Mucosa of gallbladder (tissue), 1 donor: ENCODE data around the gene PGS1. TPM values are rescaled to one million over a fixed set of nuclear protein-coding genes. Genes with fewer than 3 reads are reported as not detected.

Experiments
- DNase-seq: peaks from one replicate; pipeline ENCODE4 v3.0.0-alpha.2; 2020; ENCODE audit warnings: low spot score
- total RNA-seq: library from RNA; stranded (reverse); gene quantifications from one replicate; pipeline ENCODE4 v1.2.1, GENCODE V29; 2021
- donor health status: DM: no; HTN: no; CAD: no.

Gene PGS1
- total RNA-seq, 1 donor from 2014 or later = 40.4 TPM

DNA sequence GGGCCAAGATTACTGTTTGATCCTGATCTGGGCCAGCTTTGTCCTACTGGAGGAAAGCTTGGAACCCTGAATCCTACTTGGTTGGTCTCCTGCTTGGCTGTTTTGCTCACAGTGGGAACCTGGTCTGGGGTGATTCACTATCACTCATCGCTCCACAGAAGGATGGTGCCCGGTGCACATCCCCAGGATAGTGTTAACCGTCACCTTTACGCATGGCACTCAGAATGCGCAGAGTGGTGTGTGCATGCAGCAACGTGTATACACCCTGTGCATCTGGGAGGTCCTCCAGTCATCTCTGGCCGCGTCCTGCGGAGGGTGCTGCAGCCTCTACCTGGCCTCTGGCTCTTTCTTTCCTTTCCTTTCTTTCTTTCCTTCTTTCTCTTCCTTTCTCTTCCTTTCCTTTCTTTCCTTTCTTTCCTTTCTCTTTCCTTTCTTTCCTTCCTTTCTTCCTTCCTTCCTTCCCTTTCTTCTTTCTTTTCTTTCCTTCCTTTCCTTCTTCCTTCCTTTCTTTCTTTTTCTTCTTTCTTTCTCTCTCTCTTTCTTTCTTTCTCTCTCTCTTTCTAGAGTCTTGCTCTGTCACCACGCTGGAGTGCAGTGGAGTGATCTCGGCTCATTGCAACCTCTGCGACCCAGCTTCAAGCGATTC lies 31.7 kb upstream of the PGS1 start:
- no peak for DNase-seq

DNA sequence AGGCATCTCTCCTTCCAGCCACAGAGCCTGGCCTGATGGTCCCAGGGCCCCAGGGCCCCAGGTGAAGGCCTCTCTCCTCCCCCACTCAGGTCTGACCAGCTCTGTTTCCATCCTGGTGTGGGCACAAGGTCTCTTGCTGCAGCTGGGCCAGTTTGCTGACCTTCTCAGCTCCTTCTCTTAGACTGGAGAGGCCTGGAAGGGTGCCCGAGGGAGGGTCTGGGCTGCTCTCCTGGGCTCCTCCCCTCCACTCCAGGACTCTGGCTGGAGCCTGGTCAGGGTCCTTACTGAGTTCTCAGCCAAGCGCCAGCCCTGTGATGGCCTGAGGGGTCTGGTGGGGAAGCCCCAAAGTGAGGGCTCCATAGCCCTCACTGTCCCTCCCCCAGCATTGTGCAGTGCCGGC lies 31.0 kb upstream of the PGS1 start:
- DNase-seq = no peak

DNA sequence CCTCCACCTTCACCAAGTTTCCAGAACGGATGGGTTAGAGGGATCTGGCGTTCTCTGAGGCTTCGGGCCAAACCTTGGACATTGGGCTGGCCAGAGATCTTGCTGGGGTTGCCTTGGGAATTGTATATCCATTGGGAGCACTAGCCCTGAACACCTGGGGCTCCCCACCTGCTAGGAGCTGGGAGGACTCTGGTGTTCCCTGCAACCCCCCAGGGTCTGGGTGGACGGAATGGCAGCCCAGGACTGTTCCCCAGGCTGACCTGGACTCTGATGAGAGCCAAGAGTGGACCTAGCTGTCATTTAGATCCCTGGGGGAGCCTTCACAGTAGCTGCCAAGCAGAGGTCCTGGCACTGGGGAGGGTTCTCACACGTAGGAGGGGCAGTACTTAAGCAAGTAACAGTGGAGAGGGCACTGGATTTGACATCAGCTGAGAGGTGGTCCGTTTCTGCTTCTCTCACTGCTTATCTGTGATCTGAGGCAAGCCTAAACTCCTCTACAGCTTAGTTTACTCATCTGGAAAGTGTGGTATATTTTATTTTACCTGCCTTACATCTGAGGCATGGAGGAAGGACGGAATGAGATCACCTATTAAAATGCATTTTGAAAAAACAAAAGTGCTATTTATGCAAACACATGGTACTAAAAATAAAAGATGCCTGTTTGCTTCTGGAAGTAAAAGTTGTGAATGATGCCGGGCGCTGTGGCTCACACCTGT lies 30.2 kb upstream of the PGS1 start:
- DNase-seq = no peak

DNA sequence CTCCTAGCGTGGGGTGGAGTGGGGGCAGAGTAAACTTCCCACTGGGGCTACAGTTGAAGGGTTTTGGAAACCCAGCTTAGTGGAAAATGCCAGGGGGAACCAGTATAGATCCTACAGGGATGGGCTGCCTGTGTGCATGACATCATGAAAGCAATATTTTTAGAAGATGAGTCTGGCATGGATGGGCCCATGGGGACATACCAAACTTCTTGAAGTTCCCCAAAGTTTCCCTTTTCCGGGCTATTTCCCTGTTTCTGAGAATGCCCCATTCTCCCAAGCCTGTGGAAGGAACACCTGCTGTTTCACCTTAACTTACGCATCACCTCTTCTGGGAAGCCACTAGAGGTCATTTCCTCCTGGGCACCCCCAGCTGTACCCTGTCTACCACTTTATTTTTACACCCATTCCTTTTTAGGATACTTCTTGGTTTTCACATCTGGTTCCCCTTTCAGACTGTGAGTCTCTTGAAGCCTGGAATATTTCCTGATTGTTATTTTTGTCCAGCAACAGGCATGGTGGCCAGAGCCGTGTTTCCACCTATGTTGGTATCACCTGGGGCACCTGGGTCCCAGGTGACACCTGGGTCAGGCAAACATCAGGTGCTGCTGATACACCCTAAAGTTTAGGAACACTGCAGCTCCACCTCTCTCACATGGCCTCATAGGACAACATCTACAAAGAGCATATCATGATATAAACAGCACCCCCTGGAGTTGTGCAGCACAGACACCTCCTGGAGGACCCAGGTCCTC lies 28.4 kb upstream of the PGS1 start:
- DNase-seq = no peak

DNA sequence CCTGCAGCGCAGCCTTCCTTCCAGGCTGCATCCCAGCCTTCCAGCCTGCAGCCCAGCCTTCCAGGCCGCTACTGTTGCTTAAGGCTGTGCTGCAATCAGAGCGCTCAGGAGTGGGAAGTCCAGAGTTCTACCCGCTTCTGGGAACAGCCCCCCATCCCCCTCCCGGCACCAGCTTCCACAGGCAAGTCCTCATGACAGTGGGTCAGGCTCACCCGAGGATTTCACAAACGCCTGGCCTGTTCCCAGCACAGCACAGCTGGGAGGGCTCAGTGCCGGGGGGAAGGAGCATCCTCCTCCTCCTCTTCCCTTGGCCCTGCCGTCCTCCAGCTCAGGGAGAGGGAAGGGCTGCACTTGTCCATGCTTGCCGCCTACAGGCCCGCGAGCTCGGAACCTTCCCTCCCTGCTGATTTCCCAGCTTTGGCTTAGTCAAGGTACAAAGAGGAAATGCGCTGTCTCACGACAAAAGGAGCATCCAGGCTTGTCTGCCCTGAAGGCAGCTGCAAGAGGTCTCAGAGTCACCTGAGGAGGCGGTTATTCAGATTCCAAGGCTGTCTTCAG lies 26.9 kb upstream of the PGS1 start:
- peak; percentile 92 for DNase-seq

DNA sequence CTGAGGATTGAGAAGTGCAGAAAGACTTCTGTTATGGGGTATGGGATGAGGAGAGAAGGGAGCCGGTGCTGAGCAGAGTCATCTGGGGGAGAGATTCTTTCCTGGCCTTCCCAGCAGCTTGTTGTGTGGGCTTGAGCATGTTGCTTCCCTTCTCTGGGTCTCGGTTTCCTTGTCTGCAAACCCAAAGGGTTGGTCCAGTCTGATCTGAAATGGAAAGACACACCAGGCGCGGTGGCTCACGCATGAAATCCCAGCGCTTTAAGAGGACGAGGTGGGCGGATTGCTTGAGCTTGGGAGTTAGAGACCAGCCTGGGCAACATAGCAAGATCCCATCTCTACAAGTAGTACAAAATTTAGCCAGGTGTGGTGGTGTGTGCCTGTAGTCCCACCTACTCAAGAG lies 24.6 kb upstream of the PGS1 start:
- DNase-seq = no peak

DNA sequence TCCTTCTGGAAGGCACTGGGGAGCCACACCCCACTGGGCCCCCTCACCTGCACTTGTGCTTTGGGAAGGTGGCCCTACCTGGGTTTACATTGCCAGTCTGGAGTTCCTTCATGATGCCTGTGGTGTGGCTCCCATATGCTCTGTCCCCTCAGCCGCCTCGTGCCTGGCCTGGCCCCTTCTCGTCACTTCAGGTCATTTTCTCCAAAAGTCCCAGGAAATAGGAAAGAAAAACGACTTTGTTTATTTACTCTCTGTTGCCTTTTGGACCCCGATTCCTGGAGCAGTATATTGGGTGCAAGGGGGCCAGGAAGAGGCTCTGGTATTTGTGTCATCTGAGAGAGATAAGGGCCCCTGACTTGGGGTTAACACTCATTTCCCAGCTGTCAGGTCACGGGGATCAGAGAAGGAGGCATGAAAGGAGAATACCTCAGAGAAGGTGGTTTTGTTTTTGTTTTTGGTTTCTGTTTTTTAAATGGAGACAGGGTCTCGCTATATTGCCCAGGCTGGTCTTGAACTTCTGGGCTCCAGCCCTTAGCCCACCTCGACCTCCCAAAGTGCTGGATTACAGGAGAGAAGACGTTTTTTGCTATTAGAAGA lies 23.3 kb upstream of the PGS1 start:
- no peak for DNase-seq

DNA sequence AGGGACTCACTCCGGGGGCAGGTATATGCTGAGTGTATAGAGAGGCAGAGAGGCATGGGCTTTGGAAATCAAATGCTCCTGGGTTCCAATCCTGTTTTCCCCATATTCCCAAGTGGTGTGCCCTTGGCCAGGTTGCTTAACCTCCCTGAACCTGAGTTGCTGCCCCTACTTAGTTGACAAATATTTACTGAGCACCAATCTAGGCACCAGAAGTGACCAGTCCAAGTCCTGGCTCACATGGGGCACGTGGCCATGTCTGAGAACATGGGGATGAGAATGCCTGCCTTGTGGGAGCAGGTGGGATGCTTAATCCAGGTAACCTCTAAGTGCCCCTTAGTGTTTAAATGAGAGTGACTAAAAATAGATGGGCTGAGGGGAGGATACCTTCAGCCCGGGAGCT lies 22.7 kb upstream of the PGS1 start:
- no peak for DNase-seq

DNA sequence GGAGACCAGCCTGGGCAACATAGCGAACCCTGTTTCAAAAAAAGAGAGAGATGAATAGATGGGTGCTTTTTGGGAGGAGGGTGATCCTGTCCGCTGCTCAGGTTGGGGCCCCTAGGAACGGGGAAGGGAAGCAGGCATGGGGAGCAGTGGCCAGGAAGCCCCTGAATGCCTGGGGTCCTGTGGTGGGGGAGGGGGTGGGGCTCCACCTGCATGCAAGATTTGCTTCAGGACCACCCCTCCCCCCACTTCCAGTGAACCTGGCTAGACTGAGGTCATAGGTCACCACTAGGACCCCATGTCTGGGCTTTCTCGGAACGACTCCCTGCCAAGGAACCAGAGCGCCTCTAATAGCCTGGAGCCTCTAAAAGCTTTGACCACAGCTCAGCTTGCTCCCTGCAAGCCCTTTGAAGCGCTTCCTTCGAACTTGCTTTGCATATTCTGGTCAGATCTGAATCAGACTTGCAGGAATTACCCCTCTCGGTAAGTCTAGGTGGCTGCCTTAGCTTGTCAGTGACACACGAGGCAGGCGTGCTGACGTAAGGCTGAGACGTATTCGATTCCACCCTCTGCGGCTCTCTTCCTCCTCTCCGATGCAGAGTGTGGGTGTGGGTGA lies 22.2 kb upstream of the PGS1 start:
- DNase-seq = peak; percentile 53

DNA sequence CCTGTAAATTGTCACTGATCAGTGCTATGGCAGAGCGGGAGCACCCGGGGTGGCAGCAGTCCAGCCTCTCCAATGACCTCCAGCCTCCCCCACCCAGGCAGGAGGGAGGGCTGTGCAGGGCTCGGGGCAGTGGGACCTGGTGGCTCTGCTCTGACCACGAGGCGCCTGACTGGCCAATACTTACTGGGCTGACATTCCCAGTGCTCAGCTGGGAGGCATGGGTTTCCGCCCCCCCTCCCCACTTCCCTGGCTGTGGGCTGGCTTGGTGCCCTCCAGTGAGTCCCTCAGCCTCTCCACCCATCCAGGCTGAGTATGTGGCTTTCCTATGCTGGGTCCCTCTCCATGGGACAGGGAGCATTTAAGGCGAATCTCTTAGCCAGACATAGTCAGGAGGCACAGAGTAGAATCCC lies 21.3 kb upstream of the PGS1 start:
- no peak for DNase-seq

DNA sequence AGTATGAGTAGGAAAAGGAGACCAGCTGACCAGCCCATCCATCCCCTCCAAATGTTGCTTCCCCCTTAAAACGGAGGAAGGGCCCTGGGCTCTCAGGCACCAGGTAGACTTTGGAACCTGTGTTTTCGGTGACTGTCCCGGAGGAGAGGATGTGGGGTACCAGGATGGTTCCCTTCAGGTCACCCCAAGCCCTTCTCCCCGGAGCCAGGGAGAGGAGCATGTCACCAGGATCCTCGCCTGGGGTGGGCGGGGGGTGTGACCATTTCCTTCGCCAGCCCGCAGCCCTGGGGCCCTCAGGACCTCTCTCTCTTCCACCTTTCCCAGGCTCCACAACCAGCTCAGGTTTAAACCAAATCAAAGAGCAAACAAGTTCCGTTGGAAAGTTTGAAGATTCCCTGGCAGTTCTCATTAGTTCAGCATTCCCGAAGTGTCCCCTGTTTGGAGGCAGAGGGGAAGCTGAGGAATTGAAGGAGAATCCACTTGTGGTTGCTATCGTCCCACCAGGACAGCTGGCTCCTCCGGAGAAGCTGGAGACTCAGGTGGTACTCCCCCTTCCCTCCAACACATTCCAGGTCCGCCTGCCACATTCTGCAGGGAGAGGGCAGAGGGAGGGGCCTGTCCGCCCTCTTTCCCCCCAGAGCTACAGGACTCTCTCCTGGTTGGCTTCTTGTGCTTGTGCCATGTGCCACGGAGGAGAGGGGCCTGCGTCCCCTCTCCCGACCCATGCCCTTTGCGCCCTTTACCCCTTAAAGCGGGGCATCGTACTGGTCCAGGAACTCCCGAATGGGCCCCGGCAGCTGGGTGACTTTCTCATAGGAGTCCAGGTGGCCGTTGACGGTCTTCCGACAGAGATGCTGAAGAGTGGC lies 20.5 kb upstream of the PGS1 start:
- no peak for DNase-seq

DNA sequence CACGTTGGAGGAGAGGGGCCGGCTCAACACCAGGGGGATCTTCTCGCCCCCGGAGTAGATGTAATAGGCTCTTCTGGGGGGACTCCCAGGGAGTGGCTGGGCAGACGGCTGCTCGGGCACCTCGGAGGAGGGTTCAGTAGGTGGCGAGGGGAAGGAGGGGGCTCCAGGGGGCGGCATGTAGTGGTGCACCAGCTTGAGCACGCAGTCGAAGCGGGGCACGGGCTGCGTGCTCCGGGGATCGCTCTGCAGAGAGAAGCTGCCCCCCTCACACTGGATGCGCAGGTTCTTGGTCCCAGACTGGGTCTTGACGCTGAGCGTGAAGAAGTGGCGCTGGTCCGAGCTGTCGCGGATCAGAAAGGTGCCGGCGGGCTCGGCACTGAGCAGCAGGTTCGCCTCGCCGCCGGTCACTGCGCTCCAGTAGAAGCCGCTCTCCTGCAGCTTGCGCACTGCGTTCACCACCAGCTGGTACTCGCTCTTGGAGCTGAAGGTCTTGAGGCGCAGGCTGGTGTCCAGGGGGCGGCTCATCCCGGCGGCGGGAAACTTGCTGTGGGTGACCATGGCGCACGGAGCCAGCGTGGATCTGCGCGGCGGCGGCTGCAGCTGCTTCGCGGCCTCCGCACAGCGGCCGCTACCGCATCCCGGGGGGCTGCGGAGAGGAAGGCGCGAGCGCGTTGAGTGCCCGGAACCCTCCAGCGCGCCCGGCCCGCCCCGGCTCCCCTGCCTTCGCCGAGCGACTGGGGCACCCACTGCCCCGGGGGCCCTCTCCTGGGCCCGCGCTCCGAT lies 19.7 kb upstream of the PGS1 start:
- DNase-seq = no peak

DNA sequence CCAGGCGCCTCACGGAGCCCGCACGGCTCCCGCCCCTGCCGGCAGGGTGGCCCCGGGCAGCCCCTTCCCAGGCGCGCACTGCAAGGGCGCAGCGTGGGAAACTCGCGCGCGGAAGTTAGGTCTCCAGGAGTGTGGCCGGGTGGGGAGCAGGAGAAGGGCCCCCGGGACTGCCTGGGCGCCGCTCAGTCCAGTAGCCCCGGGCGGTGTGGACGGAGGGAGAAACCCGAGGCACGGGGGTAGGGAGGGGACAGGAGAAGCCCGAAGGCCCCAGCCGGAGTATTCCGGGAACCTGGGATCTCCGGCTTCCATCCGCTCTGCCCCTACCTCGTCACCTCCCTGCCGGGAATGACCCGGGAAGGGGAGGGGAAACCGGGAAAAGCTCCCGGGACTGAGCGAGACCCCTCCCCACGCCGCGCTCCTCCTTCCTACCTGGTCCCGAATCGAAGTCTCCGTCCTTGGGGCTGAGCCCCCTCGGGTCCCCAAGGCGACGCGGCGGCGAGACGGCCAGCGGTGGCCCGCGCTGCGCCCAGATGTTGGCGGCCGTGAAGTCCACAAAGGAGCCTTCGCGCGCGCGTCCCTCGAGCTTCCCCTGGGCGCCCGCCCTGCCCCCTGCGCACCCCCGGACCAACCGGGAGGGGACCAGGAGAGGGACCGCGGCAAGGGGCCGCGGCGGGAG lies 19.0 kb upstream of the PGS1 start:
- DNase-seq = no peak

DNA sequence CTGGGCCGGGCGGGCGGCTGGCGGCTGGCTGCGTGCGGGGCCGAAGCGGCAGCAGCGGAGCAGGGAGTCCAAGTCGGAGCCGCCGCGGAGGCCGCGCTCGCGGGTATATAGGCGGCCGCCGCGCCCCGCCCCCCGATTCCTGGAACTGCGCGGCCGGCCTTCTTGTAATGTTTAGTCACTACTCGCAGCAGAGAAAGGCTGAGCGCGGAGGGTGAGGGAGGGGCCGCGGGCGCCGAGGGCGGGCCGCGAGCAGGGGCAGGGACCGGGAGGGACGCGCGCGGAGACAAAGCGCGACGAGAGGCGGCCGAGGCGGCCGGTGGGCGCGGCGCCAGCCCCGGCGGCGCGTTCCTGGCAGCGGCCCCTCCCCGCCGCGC lies 18.5 kb upstream of the PGS1 start, which contains the start of gene SOCS3:
Gene SOCS3, minus strand, starts transcription at position 81 of the 374 bp plus-strand sequence. CDS start 982 bp downstream, outside the sequence.
- peak; percentile 93 for DNase-seq

DNA sequence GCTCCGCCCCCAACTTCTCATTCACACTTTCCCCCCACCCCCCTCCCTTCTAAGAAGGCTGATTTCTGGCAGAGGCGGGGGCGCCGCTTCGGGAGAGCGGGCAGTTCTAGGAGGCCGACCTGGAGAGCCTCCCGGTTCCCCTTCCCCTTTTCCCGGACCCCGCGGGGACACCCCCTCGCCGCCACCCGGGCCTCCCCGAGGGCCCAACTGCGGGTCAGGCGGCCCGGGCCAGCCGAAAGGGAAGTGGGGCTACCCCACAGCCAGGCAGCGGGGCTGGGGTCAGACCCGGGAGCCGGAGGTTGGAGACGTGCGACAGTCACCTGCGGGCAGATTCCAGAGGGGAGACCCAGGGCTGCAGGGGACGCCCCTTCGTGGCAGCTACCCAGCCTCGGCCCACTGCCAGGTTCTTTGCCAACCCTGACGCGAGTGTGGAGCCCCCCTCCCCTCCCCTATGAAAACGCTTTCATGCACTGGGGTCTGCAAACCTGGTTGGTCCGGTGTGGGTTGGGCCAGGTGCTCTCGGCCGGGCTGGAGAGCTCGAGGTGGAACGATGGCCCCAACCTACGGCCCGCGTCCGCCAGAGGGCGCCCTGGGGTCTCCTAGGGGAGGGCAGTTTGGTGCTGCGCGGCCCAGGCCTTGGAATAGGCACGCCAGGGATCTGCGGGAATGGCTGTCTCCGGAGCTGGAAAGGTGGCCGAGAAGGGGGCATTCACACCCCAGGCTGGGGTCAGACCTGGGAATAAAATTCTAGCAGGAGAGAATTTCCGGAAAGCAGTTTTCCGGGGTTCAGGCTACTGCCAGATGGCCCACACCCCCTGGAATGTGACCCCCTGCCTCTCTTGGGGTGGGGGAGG lies 17.9 kb upstream of the PGS1 start:
- DNase-seq = peak; percentile 90

DNA sequence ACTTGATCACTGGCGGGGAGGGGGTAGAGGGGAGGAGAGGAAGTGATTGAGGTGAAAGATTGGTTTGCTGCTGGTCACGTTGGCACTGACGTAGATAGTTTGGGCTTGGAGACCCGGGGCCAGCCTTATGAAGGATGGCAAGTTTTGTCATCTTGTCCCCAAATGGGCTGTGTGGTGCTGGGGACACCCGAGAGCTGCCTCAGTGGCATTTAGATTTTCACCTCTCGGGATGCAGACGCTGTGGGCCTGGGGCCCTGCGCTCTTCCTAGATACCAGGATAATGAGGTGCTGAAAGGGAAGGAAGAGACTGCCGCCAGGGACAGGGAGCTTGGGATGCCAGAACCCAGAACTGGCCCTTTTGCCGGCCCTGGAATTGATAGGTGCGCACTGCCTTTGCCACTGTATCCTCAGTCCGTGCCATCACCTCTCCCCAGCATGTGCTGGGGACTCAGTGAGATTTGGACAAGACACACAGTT lies 17.2 kb upstream of the PGS1 start:
- DNase-seq = no peak

DNA sequence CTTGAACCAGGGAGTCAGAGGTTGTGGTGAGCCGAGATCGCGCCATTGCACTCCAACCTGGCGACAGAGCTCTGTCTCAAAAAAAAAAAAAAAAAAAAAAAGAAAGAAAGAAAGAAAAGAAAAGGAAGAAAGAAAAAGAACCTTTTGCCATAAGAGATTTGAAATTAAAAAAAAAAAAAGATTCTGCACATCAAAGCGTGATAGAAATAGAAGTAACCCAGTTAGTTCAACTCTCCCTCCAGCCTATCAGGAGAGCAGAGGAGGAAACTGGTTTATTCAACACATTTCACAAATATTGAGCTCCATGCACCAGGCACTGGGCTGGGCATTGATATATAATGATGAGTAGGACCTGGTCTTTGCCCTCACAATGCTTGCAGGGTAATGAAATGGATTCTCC lies 16.2 kb upstream of the PGS1 start:
- no peak for DNase-seq

DNA sequence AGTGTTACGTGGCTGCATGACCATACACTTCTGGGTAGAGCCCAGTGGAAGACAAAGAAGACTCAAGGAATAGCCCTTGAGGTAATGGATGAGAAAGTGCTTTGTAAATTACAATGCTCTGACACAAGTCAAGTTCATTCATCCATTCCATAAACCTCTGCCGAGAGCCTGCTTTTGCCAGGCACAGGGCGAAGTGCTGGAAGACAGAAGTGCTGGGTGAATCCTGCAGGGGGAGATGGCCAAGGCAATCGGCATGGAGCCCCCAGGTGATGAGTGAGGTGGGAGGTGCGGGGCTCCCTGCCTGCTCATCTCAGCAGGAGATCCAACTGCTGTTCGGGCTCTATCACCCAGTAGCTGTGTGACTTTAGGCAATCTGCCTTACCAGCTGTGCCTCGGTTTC lies 15.8 kb upstream of the PGS1 start:
- DNase-seq = no peak
